GM13977 (cell line): Measurements from ENCODE around the gene MYO18B.

ENCODE experiments used
- DNase-seq: peaks from one replicate; pipeline ENCODE4 v3.0.0; 2012; ENCODE audit warnings: low spot score
- CTCF ChIP-seq: IDR thresholded peaks from 2 replicates; pipeline ENCODE4 v1.5.1; 2012; ENCODE audit warnings: mild to moderate bottlenecking, control low read depth; ENCODE audit not compliant: insufficient read depth; ENCODE audit errors: extremely low read depth, missing control alignments
- in situ Hi-C: fragments of 300-500 bp; cut with MboI; formaldehyde crosslinking; loops from one replicate; pipeline ENCODE4 v1.12.0; 2022; ENCODE audit warnings: low sequenced_read_pairs, low pct_unique_long_range_greater_than_20kb, mixed read lengths, inconsistent platforms; ENCODE audit not compliant: unreplicated experiment

Gene MYO18B

DNA sequence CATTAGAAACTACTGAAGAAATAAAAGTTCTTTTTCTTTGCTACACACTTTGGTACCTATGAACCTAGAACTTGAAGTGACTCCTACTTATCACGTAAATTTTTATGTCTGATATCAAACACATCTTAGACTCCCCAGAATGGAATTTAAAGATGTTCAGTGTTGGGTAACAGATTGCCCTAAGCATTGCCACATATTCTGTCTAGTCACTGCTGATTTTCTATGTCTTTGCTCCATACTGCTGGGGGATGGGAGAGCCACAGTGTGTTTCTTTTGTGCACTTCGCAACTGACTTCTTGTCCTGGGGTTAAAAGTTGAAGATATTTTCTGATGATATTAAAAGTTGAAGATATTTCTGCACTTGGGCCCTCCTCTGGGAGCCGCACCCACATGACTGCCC lies 19.4 kb upstream of the MYO18B start:
- no peak for DNase-seq
- no peak for TF ChIP-seq CTCF
- in situ Hi-C loops = no loop called here

- in situ Hi-C loops = no loop called here
- TF ChIP-seq CTCF = no peak
- no peak for DNase-seq
These were observed 15.7 kb upstream of the MYO18B start for GRCh38 chr22:25726241-25726640.

GRCh38 chr22:25728071-25728470 lies 13.9 kb upstream of the MYO18B start:
- TF ChIP-seq CTCF = no peak
- DNase-seq = no peak
- in situ Hi-C loops = no loop called here

GRCh38 chr22:25729016-25729995 lies 12.7 kb upstream of the MYO18B start:
- no peak for DNase-seq
- in situ Hi-C loops = no loop called here
- TF ChIP-seq CTCF = no peak

- DNase-seq = no peak
- no peak for TF ChIP-seq CTCF
- in situ Hi-C loops = no loop called here
These were observed 6.3 kb upstream of the MYO18B start for GRCh38 chr22:25735650-25736049.

- in situ Hi-C loops = no loop called here
- TF ChIP-seq CTCF = no peak
- peak; percentile 12 for DNase-seq
These were observed 5.5 kb upstream of the MYO18B start for GRCh38 chr22:25736378-25737011.
